GM08714 (cell line): Measurements from ENCODE around the gene RAPGEF2.
"Not testable (repeated sequence)": the region's sequence is repeated elsewhere in the genome, so short reads cannot be mapped to it uniquely, and the experiment has no call there.

ENCODE experiments used
- H3K4me3 ChIP-seq: fragments of 200-500 bp; sonication (Bioruptor generic); 2 replicates; pipeline ENCODE4 v1.5.1; 2014; ENCODE audit warnings: mild to moderate bottlenecking, low read length, inconsistent platforms
- ZNF274 ChIP-seq: IDR thresholded peaks from 2 replicates; pipeline ENCODE4 v1.6.1; 2012; ENCODE audit warnings: mild to moderate bottlenecking, low read depth, low read length

RAPGEF2 gene

GRCh38 chr4:159305129-159305528, 202.2 kb downstream of the RAPGEF2 start:
- TF ChIP-seq ZNF274 = no peak
- H3K4me3 ChIP-seq = no peak overlapping the region

GRCh38 chr4:159307929-159308328, 205.1 kb downstream of the RAPGEF2 start:
- TF ChIP-seq ZNF274 = no peak
- H3K4me3 ChIP-seq = no peak overlapping the region

GRCh38 chr4:159308566-159309340, 205.9 kb downstream of the RAPGEF2 start:
- H3K4me3 ChIP-seq = no peak overlapping the region
- TF ChIP-seq ZNF274 = no peak

- H3K4me3 ChIP-seq = no peak overlapping the region
- TF ChIP-seq ZNF274 = no peak
Observed at GRCh38 chr4:159312236-159312635, 209.4 kb downstream of the RAPGEF2 start.

- not testable (repeated sequence) for H3K4me3 ChIP-seq
Observed at GRCh38 chr4:159315879-159316278, 213.0 kb downstream of the RAPGEF2 start.

- TF ChIP-seq ZNF274 = no peak
- no peak overlapping the region for H3K4me3 ChIP-seq
Observed at GRCh38 chr4:159317203-159317602, 214.3 kb downstream of the RAPGEF2 start.

GRCh38 chr4:159319027-159319426, 216.1 kb downstream of the RAPGEF2 start:
- H3K4me3 ChIP-seq = no peak overlapping the region
- TF ChIP-seq ZNF274 = no peak

GRCh38 chr4:159326480-159326879, 223.6 kb downstream of the RAPGEF2 start:
- no peak overlapping the region for H3K4me3 ChIP-seq
- no peak for TF ChIP-seq ZNF274

- no peak overlapping the region for H3K4me3 ChIP-seq
- TF ChIP-seq ZNF274 = no peak
Observed at GRCh38 chr4:159328766-159329165, 225.9 kb downstream of the RAPGEF2 start.

- TF ChIP-seq ZNF274 = no peak
Observed at GRCh38 chr4:159334461-159334860, 231.6 kb downstream of the RAPGEF2 start.

GRCh38 chr4:159337041-159337440, 234.2 kb downstream of the RAPGEF2 start:
- no peak for TF ChIP-seq ZNF274
- no peak overlapping the region for H3K4me3 ChIP-seq

More at GRCh38 chr4:159334461-159334860, 231.6 kb downstream of the RAPGEF2 start:
- no peak overlapping the region for H3K4me3 ChIP-seq

GRCh38 chr4:159341522-159341921, 238.6 kb downstream of the RAPGEF2 start:
- no peak overlapping the region for H3K4me3 ChIP-seq
- no peak for TF ChIP-seq ZNF274

- TF ChIP-seq ZNF274 = no peak
- no peak overlapping the region for H3K4me3 ChIP-seq
Observed at GRCh38 chr4:159342374-159342773, 239.5 kb downstream of the RAPGEF2 start.

- TF ChIP-seq ZNF274 = no peak
- H3K4me3 ChIP-seq = no peak overlapping the region
Observed at GRCh38 chr4:159343116-159343515, 240.2 kb downstream of the RAPGEF2 start.

GRCh38 chr4:159344877-159345276, 242.0 kb downstream of the RAPGEF2 start:
- no peak for TF ChIP-seq ZNF274

GRCh38 chr4:159346681-159347080, 243.8 kb downstream of the RAPGEF2 start:
- TF ChIP-seq ZNF274 = no peak
- no peak overlapping the region for H3K4me3 ChIP-seq

More at GRCh38 chr4:159344877-159345276, 242.0 kb downstream of the RAPGEF2 start:
- H3K4me3 ChIP-seq = no peak overlapping the region
